GM21528 (cell line): ENCODE measurements around the gene ZNF749.

Experiments
- ATAC-seq: cut with Tn5 transposase; IDR thresholded peaks from one replicate; pipeline ENCODE4 v1.9.1; 2021; ENCODE audit warnings: mild to moderate bottlenecking, moderate library complexity; ENCODE audit not compliant: unreplicated experiment, low FRiP score

Gene ZNF749

DNA sequence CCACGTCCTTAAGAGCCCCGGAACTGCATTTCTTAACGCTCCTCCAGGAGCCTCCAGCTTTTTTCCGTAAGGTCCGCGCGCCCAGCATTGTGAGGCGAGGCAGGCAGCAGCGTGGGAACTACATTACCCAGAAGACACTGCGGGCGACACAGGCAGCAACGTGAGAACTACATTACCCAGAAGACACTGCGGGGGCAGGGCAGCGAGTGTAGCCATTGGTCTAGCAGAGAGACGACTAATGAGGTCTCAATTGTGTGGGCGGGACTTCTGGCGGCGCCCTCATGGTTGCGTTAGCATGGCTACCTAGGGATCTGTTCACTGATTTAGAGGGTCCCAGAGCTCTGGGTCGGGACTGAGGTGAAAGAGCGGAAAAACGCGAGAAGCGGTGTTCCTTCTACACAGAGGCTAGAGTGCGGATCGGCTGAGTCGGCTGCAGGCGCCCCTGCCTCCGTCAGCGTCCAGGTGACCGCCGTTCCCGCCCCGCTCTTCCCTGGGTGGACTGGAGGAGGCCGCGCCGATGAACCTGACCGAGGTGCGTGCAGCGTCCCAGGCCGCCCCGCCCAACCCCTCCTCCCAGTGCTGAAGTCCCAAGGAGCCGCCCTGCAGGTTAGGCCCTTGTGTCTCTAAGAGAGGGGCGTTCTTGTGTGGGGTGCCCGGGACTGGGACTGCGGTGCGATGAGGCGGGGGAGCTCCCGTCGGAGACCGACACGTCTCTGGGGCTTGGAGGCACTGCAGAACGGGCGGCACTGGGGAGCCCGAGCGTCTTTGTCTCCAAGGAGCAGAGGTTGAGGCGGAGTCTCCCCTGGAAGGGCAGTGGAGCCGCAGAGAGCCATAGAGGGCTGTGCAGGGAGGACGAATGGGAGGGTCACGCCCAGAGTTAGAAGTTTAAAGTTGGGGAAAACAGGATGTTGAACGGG, at the start of gene ZNF749:
Gene ZNF749 (plus strand): TSS at position 264 of the 917 bp plus-strand sequence. CDS start 254 bp downstream, at position 518.
- peak; percentile 95 for ATAC-seq

DNA sequence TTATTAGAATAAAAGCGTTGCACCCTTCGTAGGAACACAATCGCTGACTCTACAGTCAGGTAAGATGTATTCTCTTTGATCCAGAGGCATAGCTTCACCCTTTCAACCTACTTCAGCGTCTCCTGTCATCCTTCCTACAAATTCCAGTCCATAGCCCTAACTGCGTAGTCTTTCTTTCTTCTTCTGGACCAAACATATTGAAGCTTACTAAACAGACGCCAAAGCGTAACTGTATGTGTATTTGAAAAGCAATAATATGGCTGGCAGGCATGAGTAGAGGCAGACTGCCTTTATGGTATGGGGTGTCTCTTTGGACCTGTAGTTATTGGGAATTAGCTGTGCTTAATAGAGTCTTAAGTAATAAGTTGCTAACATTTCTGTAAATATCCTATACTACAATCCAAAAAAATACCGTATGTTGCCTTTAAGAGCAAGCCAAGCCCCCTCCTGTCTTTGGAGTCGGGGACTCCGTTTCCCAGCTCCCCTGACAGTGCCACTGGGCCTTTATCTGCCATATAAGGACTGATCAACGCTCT, 45.9 kb upstream of the ZNF749 start:
- peak; percentile 21 for ATAC-seq

DNA sequence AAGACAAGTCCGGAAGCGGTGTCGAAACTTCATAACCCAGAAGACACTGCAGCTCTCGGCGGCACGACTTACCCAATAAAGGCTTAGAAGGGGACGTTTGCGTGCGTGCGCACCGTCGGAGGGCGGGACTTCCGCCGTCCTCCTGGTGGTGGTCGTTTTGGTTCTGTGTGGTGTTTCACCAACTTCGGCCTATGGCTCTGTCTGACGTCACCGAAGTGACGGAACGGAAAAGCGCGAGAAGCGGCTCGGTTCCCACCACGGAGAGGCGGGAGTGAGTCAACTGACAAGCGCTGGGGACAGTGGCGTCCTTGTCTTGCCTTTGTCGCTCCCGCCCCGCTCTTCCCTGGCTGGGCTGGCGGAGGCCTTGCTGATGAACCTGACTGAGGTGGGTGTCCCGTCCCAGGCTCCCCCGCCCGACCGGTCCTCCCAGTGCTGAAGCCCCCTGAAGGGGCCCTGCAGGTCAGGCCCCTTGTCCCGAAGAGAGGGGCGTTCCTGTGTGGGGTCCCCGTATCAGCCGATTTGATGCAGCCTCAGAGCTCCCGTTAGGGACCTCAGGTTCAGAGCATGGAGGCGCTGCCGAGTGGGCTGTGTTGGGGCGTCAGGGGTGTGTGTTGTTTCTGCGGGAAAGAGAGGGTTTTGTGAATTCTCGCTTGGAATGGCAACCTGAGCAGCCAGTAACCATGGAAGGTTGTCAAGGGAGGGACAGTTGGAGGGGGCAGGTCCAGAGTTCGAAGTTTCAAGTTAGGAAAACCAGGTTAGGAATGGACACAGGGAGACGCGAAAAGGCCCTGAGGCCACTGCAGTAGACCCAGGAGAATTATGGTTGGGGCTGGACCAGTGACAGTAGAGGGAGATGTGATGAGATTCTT, 45.2 kb upstream of the ZNF749 start, which contains the start of gene ZNF548:
Gene ZNF548 (plus strand): TSS at position 125 of the 869 bp plus-strand sequence. CDS start 246 bp downstream, at position 371.
- peak; percentile 98 for ATAC-seq

DNA sequence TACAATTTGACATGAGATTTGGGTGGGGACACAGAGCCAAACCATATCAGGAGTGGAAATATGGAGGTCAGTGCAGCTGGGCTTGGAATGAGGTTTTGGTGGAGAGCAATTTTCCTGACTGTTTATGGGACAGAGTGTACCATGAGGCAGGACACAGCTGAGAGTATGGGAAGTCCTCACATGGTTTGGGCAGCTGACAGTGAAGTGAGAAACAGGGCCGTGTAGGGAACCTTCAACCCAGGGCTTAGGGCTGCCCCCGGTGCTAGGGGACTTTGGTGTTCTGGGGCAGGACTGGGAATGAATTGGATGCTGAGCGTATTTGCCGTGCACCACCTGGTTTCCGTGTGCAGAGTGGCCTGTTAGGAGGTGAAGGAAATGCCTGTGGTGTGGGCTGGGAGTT, 39.4 kb upstream of the ZNF749 start:
- no peak for ATAC-seq

DNA sequence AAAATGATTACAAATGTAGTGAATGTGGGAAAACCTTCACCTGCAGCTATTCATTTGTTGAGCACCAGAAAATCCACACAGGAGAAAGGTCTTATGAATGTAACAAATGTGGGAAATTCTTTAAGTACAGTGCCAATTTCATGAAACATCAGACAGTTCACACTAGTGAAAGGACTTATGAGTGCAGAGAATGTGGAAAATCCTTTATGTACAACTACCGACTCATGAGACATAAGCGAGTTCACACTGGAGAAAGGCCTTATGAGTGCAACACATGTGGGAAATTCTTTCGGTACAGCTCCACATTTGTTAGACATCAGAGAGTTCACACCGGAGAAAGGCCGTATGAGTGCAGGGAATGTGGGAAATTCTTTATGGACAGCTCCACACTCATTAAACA, 36.3 kb upstream of the ZNF749 start:
- no peak for ATAC-seq

DNA sequence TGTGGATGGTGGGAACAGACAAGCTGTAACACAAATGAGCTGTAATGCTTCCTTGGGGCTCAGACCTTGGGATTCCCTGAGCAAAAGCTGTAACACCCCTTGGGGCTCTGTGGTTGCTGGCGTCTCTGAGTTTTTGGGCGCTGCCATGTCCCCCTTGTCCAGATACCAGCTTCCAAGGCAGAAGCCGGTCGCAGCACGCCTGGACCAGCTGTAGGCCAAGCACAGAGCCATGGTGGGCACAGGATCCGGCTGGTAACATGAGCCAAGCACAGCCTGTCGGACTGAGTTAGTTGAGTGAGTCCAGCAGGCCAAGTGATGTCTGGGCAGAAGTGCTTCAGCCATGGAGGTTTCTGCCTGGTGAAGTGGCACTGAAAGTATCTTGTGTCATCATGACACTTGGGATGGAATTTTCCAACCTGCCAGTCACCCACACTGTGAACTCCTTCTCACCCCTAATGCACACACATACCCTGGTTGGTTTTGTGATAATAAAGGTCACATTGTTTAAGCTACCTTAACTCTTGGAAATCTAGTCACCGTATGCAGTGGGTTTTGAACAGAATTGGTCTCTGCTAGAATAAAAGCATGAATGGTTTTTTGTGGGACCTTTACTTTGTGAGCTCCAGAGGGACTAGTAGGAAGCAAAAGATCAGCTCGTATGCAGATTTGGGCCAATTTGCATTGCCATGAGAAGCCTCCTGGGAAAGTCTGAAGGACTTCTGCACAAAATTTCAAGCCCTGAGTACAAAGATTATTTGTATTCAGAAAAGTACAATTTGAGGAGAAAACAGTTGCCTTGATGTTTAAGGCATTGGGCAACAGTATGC, 31.2 kb upstream of the ZNF749 start:
- no peak for ATAC-seq

DNA sequence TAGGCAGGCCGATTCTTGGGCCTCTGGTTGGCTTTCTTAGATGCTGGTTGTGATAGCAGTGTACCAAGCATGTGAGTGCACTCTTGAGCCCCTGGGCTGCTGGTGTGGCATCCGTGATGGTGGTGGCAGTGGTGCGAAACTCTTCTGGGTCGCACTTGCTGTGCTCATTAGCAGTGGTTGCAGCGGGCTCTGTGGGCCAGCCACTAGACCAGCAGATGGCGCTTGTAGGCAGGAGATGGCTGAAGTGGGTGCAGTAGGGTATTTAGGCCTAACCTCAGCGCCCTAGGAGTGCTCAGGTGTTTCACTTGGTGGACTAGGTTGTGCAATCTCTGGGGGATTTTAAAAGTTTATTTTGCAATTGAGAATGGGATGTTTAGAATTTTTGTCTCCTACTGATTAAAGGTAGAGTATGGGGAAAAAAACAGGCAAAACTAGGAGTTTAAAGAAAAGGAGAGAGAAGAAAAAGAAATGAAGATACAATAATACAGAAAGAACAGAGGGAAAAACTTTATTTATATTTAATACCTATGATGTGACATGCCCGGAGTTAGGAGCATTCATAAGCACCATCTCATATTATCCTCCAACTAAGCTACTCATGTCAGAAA, 28.5 kb upstream of the ZNF749 start:
- no peak for ATAC-seq

DNA sequence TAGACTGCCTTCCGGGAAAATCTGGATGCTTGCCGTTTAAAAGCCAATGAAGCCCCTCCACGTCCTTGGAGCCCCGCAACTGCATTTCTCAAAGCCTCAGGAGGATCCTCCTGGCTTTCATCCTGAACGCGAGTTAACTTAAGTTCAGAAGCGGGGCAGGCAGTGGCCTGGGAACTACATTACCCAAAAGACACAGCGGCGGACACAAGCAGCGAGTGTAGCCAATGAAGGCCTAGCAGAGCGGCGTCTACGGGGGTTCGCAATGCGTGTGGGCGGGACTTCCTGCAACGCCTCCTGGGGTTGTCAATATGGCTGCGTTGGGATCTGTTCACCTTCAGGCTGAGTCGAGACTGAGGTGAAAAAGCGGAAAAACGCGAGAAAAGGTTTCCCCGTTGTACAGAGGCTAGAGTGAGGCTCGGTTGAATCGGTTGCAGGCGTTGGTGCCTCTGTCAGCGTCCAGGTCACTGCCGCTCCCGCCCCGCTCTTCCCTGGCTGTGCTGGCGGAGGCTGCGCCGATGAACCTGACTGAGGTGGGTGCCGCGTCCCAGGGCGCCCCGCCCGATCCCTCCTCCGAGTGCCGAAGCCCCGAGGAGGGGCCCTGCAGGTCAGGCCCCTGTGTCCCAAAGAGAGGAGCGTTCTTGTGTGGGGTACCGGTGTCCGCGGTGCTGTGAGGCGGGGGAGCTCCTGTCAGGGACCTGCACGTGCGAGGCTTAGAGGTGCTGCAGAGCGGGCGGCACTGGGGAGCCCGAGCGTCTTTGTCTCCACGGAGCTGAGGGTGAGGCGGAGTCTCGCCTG, 24.1 kb upstream of the ZNF749 start, which contains the start of gene ZNF17:
Gene ZNF17 (plus strand): TSS at position 285 of the 795 bp plus-strand sequence. CDS start 2,455 bp downstream, outside the sequence.
- peak; percentile 96 for ATAC-seq

DNA sequence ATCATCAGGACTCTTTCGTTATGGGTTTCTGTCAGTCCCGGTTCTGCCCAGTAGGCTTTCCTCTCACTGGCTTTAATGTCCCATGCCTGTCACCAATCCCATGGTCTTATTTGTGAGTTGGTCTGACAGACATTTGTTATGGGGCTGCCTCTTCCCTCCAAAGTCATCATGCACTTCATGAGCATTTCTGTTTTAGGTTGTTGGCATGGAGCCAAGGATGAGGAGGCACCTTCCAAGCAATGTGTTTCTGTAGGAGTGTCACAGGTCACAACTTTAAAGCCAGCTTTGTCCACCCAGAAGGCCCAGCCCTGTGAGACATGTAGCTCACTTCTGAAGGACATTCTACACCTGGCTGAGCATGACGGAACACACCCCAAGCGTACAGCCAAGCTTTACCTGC, 15.7 kb upstream of the ZNF749 start:
- ATAC-seq, result no peak

DNA sequence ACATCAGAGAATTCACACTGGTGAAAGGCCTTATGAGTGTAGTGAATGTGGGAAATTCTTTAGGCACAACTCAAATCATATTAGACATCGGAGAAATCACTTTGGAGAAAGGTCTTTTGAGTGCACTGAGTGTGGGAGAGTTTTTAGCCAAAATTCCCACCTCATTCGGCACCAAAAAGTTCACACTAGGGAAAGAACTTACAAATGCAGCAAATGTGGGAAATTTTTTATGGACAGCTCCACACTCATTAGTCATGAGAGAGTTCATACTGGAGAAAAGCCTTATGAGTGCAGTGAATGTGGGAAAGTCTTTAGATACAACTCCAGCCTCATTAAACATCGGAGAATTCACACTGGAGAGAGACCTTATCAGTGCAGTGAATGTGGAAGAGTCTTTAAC, 14.1 kb upstream of the ZNF749 start:
- no peak for ATAC-seq

DNA sequence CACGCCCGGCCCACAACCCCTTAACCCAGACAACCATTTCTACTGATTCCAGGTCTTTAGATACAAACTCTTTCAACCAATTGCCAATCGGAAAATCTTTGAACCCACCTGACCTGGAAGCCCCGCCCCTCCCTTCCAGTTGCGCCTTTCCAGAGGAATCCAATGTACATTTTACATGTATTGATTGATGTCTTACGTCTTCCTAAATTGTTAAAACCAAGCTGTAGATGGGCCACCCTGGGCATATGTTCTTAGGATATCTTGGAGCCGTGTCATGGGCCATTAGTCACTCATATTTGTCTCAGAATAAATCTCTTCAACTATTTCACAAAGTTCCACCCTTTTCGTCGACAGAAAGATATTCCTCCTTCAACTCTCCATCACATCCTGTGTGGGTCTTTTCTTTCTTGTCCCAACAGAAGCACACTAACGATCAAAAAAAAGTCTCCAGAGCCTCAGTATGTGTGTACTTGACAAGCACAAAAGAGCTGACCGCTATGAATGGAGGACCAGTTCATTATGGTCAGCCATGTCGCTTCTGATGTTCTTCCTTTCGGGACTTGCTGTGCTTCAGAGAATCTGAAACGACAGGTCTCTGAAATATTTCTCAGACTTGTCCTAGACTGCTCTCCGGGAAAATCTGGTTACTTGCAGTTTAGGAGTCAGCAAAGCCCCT, 601 bp upstream of the ZNF749 start:
- peak; percentile 16 for ATAC-seq

DNA sequence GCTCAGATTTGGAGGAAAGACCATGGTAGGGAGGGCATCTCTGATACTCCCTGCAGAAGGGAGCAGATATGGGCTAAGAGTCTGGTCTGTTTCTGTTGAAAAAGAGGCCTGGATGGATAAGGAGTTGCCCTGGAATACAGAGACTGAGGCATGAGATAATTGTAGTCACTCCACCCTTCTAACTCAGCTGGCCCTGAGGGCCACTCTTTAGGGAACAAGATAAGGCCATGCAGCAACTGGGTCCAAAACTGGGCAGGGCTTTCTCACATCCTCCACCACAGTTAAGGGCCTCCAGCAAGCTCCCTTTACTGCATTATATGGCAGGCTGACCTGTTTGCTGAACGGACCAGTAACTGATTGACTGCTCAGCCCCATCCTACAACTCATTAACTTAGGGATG, 1.3 kb downstream of the ZNF749 start:
- ATAC-seq, result no peak

DNA sequence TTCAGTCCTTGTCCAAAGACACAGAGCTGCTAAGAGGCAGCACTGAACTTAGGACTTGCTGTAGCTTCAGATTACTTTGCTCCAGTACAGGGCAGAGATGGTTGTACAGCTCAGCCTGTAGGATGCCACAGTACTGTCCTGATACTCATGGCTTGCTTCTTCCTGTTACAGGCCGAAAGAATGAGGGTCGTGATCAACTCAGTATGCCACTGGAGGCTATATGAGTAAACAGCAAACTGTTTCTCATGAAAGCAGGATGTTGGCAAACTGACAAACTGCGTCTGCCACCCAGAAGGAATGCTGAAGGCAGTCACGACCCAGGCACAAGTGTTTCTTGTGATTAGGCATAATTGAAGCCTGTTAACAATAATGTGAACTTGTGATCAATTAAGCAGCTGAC, 2.8 kb downstream of the ZNF749 start:
- ATAC-seq, result no peak

DNA sequence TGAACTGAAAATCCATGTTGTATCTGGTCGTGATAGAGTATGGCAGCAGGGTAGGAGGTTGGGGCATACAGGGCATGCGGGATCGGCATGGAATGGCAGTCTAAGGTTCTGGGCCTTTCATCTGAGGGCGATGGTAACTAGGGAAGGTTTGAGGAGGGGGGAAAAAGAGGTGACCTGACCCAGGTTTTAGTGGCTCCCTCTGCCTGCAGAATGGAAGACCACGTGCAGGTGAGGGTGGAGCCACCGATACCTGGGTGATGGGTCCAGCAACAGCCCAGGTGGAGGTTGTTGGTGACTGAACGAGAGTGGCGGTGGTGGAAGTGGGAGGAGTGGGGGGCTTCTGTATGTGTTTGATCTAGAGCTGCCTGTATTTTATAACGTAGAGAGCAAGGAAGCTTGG, 3.8 kb downstream of the ZNF749 start:
- ATAC-seq, result no peak

DNA sequence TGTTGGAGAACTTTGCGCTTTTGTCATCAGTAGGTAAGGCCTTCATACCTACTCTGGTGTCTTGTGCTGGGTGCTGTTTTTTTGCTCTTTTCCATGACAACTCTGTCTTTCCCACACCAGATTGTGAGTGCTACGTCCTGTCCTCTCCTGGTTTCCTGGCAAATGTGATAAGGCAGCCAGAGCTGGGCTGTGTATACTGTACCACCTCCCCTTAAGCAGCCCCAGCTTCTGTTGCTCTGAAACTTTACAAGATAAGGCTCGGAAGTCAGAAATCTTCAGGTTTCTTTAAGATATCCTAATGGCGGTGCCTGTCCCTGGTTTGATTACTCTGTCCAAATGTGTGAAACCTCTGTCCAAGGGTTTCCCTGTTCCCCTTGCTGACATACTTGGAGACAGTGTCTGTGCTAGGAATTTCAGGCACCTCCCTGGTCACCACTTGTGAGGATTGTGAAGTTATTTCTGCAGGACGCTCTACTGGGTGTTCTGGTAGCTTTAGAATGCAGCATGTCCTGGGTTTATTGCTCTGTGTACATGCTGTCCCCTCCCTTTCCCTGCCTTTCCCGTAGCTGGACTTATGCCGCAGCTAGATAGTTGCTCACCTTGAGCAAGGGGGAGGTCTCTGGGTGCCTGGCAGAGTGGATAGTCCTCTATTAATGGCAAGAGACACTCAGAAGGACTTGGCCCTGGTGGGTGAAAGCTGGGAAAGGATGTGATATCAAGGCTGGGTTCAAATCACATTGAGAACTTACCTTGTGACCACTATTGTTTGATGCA, 7.0 kb downstream of the ZNF749 start:
- ATAC-seq, result no peak

DNA sequence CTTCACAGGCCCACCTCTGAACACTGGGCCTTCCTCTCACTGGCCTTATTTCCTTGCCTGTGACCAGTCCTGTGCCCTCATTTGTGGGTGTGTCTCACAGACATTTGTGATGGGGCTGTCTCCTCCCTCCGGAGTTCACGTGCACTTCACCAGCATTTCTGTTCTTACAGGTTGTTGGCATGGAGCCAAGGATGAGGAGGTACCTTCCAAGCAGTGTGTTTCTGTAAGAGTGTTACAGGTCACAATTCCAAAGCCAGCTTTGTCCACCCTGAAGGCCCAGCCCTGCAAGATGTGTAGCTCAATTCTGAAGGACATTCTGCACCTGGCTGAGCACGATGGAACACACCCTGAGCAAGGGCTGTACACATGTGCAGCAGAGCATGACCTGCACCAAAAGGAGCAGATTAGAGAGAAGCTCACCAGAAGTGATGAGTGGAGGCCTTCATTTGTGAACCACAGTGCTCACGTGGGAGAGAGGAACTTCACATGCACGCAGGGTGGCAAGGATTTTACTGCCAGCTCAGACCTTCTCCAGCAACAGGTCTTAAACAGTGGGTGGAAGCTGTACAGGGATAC, 8.1 kb downstream of the ZNF749 start:
- no peak for ATAC-seq

DNA sequence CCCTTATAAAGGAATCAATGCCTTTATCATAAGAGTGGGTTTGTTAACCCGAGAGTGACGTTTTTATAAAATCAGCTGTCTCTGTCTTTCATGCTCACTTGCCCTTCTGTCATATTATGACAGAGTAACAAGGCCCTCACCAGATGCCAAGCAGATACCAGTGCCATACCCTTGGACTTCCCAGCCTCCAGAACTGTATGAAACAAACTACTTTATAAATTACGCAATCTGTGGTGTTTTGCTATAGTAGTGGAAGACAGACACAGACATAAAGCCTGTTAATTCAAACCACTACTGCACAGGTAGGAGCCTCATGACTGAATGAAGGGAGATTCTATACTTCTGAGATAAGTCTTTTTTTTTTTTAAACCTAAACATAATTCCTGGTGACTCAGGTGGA, 17.2 kb downstream of the ZNF749 start:
- ATAC-seq, result no peak
